NCI-H128 (cell line): ENCODE measurements around the gene SSTR4.

Source experiments
- DNase-seq: peaks from one replicate; lab custom pipeline; 2025; ENCODE audit not compliant: unreplicated experiment; lab: John Stamatoyannopoulos, UW

SSTR4 gene

DNA sequence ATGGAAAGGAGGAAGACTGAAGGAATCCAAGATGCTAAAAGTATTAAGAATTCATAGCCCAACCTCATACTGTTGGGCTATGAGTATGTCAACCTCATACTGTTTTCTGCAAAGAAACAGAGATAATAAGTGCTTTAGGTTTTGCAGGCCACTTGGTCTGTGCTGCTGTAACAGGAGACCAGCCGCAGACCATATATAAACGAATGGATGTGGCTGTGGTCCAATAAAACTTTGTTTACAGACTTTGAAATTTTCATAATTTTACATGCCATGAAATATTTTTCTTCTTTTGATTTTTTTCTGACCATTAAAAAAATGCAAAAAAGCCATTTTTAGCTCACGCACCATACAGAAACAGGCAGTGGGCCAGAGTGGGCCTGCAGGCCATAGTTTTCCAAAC, 28.1 kb downstream of the SSTR4 start:
- no peak for DNase-seq

DNA sequence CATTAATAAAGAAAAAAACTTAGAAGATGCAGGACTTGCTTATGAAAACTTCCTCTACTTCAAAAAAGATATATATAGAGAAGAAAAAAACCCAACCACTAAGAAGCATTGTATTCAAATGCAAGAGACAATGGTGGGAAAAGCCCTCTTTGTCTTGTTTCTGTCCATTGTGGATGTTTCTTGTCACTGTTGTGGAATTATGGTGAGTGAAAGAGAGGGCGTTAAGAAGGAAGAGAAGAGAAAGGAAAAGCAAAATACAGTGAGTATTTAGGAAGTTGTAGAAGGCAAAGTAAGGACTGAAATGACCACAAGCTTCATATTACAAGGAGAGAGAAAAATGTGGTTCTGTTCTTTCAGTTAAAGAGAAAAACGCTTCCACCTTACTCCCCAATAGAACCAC, 28.5 kb downstream of the SSTR4 start:
- DNase-seq: no peak

DNA sequence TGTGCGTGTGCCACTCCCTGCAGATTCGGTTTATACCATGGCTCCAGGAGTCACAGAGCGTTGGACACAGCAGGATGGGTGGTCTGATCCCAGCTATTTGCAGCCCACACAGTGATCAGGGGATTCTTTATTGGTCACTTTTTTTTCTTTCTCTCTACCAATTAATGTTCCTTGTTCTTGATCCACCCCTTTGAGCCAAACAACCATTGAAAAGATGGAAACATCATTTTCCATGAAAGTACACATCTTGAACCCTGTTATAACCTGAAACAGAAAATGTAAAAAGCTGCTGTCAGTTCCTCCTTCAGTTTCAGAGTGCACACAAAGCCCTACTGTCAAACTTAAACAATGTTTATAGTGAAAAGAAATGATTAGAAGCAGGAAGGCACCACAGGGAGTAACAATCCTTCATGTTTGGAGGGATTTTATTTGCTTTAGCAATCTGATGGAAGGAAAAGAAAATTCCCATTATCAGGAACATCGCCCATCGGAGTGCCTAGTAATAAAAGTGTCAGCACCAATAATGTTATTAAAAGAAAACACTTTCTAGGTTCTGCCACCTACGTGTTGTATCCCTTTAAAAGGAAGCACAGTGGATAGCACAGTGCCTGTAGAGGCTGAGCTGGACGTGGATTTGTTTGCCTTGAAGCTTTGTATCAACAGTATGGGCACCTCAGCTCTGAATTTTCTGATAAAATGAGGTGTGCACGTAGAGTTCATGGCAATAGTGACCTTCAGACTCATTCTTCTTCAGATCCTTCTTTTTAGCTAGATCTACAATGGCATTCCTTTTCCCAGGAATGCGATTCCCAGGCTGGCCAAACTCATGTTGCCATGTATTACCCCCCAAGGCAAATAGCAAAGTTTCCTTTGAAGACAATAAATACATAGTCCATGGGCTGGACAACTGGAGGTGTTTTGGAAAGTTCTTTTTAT, 30.4 kb downstream of the SSTR4 start:
- DNase-seq: no peak

DNA sequence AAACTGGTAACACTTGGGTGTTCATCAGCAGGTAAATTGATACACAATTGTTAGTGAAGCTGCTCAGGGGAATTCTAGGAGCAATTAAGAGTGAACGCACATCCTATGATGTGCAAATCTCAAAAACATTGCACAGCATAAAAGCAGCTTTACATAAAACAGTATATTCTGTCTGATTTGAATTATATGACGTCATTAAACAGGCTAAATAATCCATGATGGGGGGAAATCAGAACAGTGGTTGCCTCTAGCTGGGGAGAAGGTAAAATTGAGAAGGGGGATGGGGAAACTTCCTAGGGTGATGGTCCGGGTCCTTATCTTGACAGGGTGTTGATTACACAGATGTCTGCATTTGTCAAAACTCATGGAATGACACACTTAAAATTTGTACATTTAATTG, 31.7 kb downstream of the SSTR4 start:
- no peak for DNase-seq

DNA sequence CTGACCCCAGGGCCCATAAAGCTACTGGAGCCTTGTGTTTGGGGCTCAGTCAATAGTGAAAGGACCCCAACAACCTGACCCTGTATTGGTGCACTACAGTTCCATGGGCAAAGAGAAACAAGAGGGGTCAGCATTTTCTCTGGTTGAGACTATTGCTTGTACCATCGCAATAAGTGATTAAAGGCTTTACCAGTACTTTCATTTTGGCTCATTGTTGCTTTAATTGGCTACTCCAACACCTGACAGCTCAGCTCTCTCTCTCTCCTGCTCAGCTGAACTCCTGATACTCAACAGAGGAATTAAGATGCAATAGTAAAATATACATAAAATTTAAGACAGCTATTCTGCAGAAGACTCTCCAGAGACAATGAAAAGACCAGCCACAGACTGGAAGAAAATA, 33.2 kb downstream of the SSTR4 start:
- no peak for DNase-seq

DNA sequence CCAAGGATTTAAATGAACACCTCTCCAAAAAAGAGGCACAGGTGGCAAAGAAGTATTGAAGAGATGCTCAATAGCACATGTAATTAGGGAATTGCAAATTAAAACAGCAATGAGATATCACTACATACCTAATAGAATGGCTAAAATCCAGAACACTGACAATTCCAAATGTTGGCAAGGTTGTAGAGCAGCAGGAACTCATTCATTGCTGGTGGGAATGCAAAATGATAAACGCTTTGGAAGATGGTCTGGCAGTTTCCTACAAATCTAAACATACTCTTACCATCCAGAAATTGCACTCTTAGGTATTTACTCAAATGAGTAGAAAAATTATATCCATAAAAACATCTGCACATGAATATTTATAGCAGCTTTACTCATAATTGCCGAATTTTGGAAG, 34.0 kb downstream of the SSTR4 start:
- no peak for DNase-seq

DNA sequence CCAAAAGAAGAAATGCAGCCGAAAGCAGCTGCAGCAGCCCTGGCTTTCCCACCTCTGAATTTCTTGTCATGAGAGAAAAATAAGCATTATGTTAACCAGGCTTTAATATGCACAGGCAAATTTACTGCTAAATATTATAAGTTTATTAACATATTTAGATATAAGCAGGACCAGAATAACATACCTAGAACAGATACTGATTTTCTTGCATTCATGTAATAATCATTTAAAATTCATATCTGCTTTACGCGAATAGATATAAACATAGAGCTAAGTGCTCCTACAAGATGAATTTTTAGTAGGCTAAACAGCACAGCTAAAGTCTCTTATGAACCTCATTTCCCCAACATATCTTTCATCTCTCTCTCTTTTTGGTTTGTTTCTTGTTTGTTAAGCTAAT, 36.3 kb downstream of the SSTR4 start:
- DNase-seq: no peak

DNA sequence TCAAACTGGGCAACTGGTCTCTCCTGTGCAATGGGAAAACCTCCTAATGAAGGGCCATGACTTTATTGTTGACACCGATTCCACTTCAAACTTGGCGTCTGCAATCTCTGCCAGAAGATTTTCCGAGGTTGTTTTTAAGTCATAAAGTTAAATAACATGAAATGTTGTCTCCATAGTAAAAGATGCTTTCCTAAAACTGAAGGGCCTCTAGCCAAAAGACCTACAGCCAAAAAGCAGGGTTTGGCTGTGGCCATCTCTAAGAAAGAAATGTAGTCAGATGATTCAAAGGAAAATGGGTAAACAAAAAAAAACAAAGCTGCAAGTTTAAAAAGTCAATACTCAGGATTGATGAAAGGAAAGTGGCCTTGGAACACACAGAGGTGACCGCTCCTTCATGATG, 36.9 kb downstream of the SSTR4 start:
- DNase-seq: no peak

DNA sequence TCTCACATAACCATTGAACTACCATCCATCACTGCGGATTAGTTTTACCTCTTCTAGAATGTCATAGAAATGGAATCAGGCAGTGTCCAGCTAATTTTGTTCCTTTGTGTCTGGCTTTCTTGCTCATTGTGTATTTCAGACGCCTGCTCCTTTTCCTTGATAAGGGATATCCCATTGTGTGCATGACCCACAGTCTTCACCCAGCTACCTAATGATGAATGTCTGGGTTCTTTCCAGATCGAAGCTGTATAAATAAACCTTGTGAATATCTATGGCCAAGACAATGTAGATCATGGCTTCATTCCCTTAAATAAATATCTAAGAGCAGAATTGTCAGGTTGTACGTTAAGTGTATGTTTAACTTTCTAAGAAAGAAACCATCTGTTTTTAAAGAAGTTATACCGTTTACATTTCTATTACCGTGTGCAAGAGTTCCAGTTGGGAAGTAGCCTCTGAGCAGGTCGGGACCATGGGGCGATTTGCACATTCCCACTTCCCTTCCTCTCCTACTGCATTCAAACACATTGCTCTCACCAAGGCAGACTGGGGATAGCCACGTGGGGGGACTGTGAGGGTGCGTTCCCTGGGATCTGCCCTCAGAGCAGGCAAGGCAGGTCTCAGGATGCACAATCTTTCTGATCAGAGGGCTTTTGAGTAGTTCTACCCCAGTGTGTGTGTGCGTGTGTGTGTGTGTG, 37.9 kb downstream of the SSTR4 start:
- no peak for DNase-seq

DNA sequence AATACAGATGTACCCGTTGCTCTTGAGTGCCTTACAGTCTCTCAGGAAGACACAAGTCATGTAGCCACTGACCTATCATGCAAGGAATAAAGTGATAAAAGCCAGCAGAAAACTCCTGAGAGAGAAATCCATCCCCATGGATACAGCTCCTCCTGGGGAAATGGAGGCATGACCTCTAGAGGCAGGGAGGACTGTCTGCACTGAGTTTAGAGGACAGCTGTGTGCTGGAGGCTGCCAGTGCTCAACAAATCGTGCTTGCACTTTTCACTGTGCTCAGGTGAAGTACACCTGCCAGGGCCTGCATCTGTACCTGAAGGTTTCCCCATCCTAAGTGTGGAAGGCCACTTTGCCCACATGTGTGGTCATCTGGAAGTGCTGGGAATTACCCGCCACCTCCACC, 38.9 kb downstream of the SSTR4 start:
- no peak for DNase-seq

DNA sequence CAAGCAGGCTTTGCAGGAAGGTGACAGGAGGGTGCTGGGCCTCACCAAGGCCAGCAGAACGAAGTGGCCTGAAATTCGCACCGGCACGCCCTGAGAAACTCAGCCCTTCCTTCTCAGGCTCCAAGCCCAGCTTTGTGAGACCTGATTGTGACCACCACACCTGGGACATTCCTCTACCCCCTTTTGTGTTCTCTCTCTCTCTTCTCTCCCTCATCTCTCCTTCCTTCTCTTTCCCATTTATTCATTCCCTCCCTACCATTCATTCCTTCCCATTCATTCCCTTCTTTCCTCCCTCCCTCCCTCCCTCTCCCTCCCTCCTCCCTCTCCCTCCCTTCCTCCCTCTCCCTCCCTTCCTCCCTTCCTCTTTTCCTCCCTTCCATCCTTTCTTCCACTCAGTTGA, 42.2 kb downstream of the SSTR4 start:
- no peak for DNase-seq

DNA sequence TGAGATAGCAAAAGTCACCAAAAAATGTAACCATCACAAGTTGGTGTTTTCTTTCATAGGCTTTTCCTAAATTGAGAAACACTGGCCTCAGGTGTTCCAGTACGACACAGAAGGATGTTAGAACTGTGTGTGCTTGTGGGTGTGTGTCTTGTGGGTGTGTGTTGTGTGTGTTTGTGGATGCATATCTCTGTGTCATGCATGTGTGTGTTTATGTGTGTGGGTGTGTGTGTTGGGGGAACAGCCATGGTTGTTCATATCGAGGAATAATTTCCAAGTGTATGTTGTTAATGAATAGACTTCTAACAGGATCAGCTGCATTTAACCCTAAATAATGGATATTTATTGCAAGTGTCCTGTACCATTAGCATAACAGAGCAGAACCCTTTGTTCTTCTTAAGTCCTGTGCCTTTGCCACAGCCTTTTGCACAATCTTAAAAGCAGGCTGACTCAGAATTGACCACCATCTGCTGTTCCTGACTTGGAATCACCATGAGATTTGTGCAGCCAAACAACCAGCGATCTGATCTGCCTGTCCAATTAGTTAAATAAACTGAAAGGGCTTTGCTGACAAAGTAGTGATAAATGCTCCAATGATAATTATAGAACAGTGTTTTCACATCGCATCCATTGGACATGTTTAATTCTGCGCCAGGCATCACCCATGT, 43.4 kb downstream of the SSTR4 start:
- no peak for DNase-seq

DNA sequence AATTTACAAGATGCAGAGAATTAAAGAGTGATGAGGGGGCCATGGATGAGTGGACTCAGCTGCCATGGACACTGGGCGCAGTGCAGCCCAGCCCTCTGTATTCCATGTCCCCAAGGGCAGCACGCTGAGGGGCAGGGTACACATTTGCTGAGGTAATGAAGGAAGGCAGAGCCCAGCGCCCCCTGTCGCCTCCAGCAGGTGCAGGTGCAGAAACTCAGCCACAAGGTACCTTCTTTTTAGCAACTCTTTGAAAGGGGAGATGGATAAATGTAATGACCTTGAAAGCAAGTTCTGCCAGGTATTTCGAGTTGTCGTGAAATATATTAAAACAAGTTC, 43.9 kb downstream of the SSTR4 start:
- DNase-seq: no peak

DNA sequence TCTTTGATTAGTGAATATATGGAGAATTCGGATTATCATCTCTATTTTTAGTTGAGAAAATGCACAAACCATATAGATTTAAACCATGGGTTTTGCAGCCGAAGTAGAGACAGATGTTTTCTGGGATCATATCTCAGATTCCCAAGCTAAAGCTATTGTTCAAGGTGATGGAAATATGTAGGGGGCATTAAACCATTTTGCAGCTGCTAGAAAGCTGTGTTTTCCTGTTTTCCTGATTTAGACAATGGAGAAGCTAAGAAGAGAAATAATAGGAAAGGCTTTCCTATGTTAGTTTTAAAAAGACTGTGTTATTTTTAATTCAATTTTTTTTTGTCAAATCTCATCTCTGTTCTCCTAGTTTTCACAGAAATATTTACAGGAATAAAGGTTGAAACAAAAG, 44.8 kb downstream of the SSTR4 start:
- no peak for DNase-seq

DNA sequence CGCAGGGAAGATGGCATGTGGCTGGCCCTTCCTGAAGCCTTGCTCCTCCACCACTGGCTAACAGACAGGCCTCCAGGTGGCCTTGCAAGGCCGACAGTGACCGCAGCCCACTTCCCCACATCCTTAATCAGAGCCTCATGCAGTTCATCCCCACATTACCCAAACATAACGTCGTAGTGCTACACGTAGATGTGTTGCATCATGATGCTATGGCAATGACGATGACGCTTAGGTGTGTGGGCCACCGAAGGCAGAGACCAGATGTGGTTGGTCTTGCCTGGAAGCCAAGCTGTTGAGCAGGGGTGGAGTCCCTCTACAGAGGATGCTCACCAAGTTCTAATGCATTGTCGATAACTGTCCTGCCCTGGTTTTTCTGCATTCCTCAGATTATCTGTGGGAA, 45.4 kb downstream of the SSTR4 start:
- no peak for DNase-seq

DNA sequence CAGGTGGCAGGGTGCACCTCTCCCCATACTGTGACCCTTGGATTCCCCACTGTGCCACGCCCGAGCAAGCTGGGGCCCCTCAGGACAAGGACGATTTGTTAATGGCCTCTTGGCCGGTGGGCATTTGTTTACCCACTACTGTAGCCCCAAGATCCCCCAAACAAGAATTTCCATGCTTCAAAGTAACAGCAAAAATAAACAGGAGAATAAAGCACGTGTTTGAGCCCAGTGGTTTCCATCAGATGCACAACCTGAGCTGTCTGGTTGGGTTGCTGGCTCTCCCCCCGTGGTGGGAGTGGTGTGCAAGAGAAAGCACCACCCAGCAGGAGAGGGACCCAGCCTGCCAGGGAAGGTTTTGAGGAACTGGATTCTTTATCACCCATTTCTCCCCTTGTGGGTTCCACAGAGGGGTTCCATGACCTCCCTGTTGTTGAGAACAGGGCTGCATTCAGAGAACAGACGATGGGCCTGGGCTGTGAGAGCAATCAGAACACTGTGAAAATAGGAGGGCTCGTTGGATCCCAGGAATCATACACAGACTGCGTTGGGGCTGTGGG, 46.2 kb downstream of the SSTR4 start:
- DNase-seq: no peak

DNA sequence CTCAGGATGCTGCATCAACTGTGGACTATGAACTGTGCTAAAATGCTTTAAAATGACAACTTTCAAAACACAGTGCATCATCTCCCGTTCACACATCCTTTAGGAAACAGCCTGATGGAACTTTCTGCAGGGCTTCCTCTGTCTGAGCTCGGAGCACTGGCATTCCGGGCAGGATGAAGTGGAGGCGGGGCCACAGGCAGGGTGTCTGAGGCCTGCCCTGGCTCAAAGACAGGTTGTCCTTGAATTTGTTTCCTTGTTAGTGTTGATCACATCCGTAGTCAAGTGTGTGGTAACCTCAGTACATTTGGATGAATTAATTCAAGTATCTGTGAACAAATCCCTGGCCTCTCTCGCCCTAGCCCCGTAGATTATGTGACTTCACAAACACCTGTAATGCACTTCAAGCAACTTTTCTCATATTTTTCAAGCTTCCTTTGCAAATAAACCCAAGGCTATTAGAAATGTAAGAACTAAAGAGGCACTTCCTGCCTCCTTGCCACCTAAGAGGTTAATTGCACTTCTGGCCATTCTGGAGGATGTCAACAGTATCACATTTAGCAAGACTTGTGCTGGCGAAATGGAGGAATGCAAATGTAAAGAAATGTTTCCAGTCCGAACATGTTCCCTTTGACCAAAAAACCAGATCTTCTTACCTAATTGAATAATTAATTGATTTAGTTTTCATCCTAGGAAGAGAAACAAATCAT, 47.9 kb downstream of the SSTR4 start:
- DNase-seq: no peak

DNA sequence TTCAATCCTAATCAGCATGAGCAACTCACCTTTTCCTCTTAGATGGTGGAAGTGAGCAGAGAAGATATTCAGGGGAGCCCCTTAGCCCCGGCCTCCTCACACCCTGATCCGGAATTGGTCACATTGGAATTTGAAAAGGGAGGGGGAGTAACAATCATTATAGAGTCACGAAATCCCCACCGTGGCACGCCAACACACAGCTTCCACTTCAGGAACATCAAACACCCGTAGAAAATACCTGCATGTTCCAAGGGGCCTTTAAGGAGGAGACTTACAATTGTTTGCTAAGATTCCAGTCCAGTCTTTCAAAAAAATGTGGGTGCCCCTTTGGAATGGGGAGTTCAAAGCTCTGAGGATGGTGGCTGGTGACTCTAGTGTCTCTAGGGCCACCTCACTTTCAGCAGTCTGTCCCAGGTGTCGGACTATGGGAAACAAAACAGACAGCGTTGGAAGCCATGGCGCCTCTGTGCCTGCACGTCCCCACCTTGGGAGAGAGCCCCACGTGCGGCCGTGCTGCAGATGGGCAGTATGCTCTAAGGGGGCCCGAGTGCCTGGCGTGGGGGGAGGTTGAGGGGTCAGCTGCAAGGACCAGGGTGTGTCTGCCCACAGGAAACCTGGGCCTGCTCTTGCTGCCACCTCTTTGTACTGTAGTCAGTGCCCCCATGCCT, 48.6 kb downstream of the SSTR4 start:
- DNase-seq: no peak

DNA sequence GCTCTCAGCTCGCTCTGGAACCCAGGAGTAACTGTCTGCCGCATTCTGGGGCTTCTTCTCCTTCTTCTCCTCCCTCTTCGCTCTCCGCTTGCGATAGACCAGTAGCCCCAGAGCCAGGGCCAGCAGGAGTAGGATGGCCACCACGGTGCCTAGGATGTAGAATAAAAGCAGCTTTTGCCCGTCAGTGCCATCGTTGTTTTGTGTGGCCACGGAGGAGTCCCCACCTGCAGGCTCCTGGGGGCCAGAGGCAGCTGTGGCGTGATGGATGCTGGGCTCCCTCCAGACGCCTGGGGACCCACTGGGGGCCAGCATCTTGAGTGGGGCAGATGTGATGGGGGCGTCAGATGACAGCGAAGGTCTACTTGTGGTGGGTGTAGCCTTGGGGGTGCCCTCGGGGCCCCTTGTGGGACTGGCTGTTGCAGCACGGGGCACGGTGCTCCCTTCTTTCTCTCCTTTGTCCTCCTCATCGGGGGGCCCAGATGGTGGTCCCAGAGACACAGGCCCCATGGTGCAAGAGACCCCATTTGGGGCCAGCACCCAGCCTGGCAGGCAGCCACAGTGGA, 49.3 kb downstream of the SSTR4 start:
- no peak for DNase-seq

DNA sequence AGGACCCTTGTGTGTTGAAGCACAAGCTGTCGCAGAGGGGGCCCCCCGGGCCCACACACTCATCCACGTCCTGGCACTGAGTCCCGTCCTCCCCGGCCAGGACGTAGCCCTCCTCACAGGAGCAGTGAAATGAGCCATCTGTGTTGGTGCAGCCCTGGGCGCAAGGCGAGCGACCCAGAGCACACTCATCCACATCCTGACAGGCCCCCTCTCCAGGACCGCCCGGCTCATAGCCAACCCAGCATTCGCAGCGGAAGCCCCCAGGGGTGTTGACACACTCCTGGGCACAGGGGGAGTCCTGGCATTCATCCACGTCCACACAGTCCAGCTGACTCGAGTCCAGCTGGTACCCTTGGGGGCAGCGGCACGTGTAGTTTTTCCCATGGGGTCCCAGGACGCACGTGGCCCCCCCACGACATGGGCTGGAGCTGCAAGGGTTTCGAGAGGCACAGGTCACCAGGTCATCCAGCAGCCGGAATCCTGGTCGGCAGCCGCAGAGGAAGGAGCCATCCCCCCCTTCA, 49.8 kb downstream of the SSTR4 start:
- DNase-seq: no peak
